Measurements from ENCODE around the gene RNF149.

DNA sequence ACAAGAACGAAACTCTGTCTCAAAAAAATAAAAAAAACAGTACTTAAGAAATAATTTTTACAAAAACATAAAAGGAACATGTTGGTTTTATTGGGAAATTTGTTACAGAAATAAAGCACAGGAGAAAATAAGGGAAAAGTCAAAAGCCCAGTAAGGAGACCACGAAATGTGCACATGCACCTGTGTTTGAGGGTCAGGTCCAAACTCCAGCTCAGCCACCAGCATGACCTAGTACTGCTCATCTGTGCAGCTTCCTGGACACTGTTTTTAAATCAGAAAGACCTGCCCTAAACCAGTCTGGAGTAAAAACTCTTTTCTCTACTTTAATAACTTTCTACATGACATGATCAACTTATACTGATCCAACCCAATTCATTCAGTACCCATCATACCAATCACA lies 21.2 kb downstream of the RNF149 start:
- TF ChIP-seq POLR2A (IDR thresholded peaks at IDR 0.05): no peak
- TF ChIP-seq, protein P1, sequence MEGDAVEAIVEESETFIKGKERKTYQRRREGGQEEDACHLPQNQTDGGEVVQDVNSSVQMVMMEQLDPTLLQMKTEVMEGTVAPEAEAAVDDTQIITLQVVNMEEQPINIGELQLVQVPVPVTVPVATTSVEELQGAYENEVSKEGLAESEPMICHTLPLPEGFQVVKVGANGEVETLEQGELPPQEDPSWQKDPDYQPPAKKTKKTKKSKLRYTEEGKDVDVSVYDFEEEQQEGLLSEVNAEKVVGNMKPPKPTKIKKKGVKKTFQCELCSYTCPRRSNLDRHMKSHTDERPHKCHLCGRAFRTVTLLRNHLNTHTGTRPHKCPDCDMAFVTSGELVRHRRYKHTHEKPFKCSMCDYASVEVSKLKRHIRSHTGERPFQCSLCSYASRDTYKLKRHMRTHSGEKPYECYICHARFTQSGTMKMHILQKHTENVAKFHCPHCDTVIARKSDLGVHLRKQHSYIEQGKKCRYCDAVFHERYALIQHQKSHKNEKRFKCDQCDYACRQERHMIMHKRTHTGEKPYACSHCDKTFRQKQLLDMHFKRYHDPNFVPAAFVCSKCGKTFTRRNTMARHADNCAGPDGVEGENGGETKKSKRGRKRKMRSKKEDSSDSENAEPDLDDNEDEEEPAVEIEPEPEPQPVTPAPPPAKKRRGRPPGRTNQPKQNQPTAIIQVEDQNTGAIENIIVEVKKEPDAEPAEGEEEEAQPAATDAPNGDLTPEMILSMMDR (IDR thresholded peaks at IDR 0.05): no peak

Data from ovary (tissue), 3 donors.